AG04449 (cell line): ENCODE data around the gene ASTN2.

Experiments used
- CTCF ChIA-PET: fragments of 350-600 bp; formaldehyde crosslinking; extraction: SDS; loops from one replicate; lab custom pipeline; 2021; ENCODE audit warnings: antibody characterized with exemption; lab: Yijun Ruan, JAX
- POLR2A ChIA-PET: fragments of 400-600, 350-600 bp; formaldehyde crosslinking; extraction: SDS; loops from one replicate; lab custom pipeline; 2020; ENCODE audit warnings: antibody characterized with exemption, inconsistent platforms; lab: Yijun Ruan, JAX
- DNase-seq: peaks from one replicate; pipeline ENCODE4 v3.0.0-alpha.2; 2010; ENCODE audit warnings: low read depth, low spot score
- H3K4me3 ChIP-seq: 2 replicates; pipeline ENCODE4 v1.5.1; 2011; ENCODE audit warnings: low read depth, mild to moderate bottlenecking, control low read depth, low read length
- TF ChIP-seq, protein P1 (sequence below): IDR thresholded peaks from one replicate; pipeline ENCODE4 v1.5.1; 2011; ENCODE audit warnings: mild to moderate bottlenecking, moderate library complexity, low read length, control low read depth, inconsistent platforms; ENCODE audit not compliant: insufficient read depth; ENCODE audit errors: missing control alignments

The ASTN2 gene

DNA sequence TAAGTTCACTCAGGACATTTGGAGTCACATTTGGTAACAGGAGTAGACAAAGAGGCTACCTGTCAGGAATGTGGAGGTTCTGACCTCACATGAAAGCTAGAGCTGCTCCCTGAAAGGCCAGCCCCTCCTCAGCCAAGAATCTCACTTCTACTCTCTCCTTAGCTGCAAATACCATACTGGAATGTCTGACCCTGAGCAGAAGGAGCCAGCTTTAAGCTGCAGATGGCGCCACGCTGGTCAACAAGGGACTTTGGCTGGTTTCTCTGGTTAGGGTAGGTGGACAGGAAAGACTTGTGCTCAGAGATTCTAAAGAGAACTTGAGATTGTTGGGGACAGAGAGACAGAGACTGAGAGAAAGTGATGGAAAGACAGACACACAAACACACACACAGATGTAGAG, 21.9 kb downstream of the ASTN2 start:
- no peak for DNase-seq
- ChIA-PET CTCF (no interaction called here), POLR2A (no interaction called here)
- H3K4me3 ChIP-seq: no peak overlapping the region
- TF ChIP-seq, protein P1, sequence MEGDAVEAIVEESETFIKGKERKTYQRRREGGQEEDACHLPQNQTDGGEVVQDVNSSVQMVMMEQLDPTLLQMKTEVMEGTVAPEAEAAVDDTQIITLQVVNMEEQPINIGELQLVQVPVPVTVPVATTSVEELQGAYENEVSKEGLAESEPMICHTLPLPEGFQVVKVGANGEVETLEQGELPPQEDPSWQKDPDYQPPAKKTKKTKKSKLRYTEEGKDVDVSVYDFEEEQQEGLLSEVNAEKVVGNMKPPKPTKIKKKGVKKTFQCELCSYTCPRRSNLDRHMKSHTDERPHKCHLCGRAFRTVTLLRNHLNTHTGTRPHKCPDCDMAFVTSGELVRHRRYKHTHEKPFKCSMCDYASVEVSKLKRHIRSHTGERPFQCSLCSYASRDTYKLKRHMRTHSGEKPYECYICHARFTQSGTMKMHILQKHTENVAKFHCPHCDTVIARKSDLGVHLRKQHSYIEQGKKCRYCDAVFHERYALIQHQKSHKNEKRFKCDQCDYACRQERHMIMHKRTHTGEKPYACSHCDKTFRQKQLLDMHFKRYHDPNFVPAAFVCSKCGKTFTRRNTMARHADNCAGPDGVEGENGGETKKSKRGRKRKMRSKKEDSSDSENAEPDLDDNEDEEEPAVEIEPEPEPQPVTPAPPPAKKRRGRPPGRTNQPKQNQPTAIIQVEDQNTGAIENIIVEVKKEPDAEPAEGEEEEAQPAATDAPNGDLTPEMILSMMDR: no peak

DNA sequence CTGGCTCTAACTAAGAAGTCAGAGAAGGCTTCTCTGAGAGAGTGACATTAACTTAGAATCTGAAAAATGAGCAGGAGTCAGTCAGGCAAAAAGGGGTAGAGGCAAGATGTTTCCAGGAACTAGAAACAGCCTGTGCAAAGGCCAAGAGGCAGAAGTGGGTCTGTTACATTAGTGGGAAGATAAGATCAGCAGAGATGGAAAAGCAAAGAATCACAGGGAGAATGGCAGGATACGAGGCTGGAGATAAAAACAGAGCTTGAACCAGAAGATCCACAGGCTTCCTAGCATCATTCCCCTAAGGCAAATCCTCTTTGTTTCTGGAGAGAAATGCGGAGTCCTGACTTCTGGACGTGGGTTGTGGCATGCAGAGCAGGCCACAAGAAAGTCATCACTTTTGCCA, 27.4 kb downstream of the ASTN2 start:
- H3K4me3 ChIP-seq: no peak overlapping the region
- CTCF ChIA-PET: no interaction called here
- TF ChIP-seq, protein P1: no peak
- no peak for DNase-seq
- POLR2A ChIA-PET: no interaction called here

DNA sequence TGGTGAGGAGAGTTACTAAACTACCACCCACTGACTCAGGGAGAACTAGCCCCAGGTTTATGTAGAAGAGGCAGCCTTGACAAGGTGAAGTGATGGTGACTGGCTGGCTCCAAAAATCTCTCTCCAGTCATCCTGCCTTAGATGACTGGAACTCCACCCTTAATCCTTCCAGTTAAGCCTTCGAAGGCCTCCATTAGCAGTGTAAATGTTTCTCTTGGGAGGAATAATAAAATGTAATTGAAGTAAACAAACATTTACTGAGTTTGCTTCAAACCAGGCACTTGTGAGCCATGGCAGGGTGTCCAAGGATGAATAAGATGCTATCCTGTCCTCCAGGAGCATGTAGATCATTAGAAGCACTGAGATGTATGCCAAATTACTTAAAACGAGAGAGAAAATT, 35.5 kb downstream of the ASTN2 start:
- no peak for DNase-seq
- POLR2A ChIA-PET: no interaction called here
- CTCF ChIA-PET: no interaction called here
- H3K4me3 ChIP-seq: no peak overlapping the region
- TF ChIP-seq, protein P1: no peak

DNA sequence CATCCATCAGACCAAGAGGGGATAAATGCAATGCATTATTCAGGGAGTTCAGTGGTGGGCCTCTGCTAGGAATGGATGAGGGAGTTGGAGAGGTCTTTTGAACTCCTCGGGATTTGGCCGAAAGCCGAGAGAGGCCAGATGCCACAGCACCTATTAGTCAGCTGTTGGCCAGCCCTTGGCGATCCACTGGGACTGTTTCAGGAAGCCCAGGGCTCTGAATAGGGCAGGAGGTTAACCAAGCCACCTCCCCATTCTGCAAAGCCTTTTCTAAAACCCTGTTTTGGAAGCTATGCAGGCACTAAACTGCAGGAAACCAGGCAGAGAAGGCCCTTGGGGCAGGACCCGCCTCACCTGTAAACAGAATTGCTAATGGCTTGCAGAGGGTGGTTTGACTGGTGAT, 37.8 kb downstream of the ASTN2 start:
- TF ChIP-seq, protein P1: no peak
- CTCF ChIA-PET: no interaction called here
- POLR2A ChIA-PET: no interaction called here
- DNase-seq: no peak
- H3K4me3 ChIP-seq: no peak overlapping the region

DNA sequence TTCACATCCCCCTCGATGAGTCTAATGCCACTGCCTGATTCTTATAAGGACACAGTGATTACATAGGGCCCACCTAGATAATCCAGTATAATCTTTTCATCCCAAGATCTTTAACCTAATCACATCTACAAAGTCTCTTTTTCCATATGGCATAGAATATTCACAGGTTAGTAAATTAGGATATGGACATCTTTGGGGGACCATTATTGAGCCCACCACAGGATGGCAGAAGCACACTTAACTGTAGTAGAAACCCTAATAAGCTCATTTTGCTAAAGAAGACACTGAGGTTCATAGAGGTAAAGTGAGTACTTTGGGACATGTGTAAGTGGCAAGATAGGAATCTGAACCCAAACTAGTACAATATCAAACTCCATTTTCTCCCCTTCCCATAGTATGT, 38.9 kb downstream of the ASTN2 start:
- H3K4me3 ChIP-seq: no peak overlapping the region
- DNase-seq: no peak
- CTCF ChIA-PET: no interaction called here
- POLR2A ChIA-PET: no interaction called here
- TF ChIP-seq, protein P1: no peak

DNA sequence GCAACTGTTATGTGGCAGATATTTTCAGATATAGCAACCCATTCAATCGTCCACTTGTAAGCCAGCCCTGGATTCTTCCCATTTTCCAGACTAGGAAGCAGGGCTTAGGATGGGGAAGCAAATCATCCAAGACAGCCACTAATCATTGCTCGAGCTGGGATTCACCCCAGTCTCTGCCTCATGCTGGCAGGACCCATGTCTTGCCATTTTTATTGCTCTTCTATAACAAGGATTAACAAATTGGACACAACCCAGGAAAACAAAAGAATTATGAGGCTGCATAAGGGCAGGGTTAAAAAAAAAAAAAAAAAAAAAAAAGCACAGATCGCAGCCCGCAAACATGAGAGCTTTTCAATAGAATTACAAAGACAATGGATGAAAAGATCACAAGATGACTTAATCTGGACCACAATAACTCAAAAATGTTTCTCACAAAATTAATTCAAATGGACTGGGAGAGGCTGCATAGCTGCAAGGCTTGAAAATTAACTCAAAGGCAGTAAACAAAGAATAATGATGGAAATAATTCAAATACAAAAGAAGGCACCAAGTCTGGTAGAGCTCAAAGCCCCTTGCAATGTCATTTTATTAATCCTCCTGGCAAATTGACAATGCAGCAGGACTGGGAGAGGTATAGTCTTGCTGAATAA, 40.7 kb downstream of the ASTN2 start:
- POLR2A ChIA-PET: no interaction called here
- no peak for DNase-seq
- no peak overlapping the region for H3K4me3 ChIP-seq
- CTCF ChIA-PET: no interaction called here
- TF ChIP-seq, protein P1: no peak
